Hepatocyte (in vitro differentiated cells): ENCODE measurements around the gene RPL27A. TPM values are rescaled to one million over a fixed set of nuclear protein-coding genes. Genes with fewer than 3 reads are reported as not detected.

Experiments used
- DNase-seq: peaks from one replicate; pipeline ENCODE4 v3.0.0-alpha.2; 2016; ENCODE audit warnings: low spot score
- H2AFZ ChIP-seq: fragments of 200-600 bp; sonication (generic); 2 replicates; pipeline ENCODE4 v1.6.0; 2016; ENCODE audit warnings: antibody characterized with exemption, mild to moderate bottlenecking
- H3K27ac ChIP-seq: fragments of 200-600 bp; sonication (generic); 2 replicates; pipeline ENCODE4 v1.5.1; 2016; ENCODE audit warnings: mild to moderate bottlenecking
- H3K27me3 ChIP-seq: fragments of 200-600 bp; sonication (generic); 2 replicates; pipeline ENCODE4 v1.6.1; 2016
- H3K36me3 ChIP-seq: fragments of 200-600 bp; sonication (generic); replicated peaks from 2 replicates; pipeline ENCODE4 v1.5.1; 2016; ENCODE audit warnings: low read depth; ENCODE audit not compliant: insufficient read depth
- H3K4me1 ChIP-seq: fragments of 200-600 bp; sonication (generic); 2 replicates; pipeline ENCODE4 v1.5.1; 2016; ENCODE audit warnings: mild to moderate bottlenecking, moderate library complexity; ENCODE audit not compliant: insufficient read depth
- H3K4me2 ChIP-seq: fragments of 200-600 bp; sonication (generic); 2 replicates; pipeline ENCODE4 v1.6.0; 2016
- H3K4me3 ChIP-seq: fragments of 200-600 bp; sonication (generic); 2 replicates; pipeline ENCODE4 v1.5.1; 2016; ENCODE audit warnings: mild to moderate bottlenecking
- H3K79me2 ChIP-seq: fragments of 200-600 bp; sonication (generic); 2 replicates; pipeline ENCODE4 v1.6.0; 2017; ENCODE audit warnings: mild to moderate bottlenecking
- H3K9me2 ChIP-seq: fragments of 200-600 bp; sonication (generic); replicated peaks from 2 replicates; pipeline ENCODE4 v1.6.0; 2017; ENCODE audit warnings: mild to moderate bottlenecking; ENCODE audit not compliant: insufficient read depth
- H3K9me3 ChIP-seq: fragments of 200-600 bp; sonication (generic); 2 replicates; pipeline ENCODE4 v1.5.1; 2016; ENCODE audit warnings: low read depth, mild to moderate bottlenecking
- H4K20me1 ChIP-seq: fragments of 200-600 bp; sonication (generic); 2 replicates; pipeline ENCODE4 v1.6.0; 2016; ENCODE audit warnings: mild to moderate bottlenecking; ENCODE audit not compliant: insufficient read depth, poor library complexity, severe bottlenecking
- CTCF ChIP-seq: fragments of 200-600 bp; sonication (generic); IDR thresholded peaks from 2 replicates; pipeline ENCODE4 v1.5.1; 2016; ENCODE audit warnings: antibody characterized with exemption, mild to moderate bottlenecking; ENCODE audit not compliant: poor library complexity
- EZH2 ChIP-seq: fragments of 200-600 bp; sonication (generic); IDR thresholded peaks from 2 replicates; pipeline ENCODE4 v1.6.1; 2016; ENCODE audit warnings: antibody characterized with exemption, mild to moderate bottlenecking, borderline replicate concordance
- EZH2phosphoT487 ChIP-seq: fragments of 200-600 bp; sonication (generic); IDR thresholded peaks from one replicate; pipeline ENCODE4 v1.6.1; 2018; ENCODE audit warnings: antibody characterized with exemption, mild to moderate bottlenecking, low read depth, moderate library complexity; ENCODE audit not compliant: unreplicated experiment, severe bottlenecking
- WGBS: methylation state at CpG from one replicate; pipeline ENCODE4 v1.1.6; 2016; ENCODE audit warnings: low lambda C conversion rate; ENCODE audit errors: missing lambda C conversion rate; 5-methylcytosine and 5-hydroxymethylcytosine counted together
- polyA plus RNA-seq: library from polyadenylated mRNA; unstranded; fragments of >200 nt; fragmentation: Nextera tagmentation; extraction: Ambion mirVana; gene quantifications from 2 replicates; pipeline ENCODE4 v1.2.1, GENCODE V29; 2016
- total RNA-seq: library from RNA; depleted of rRNA; stranded (reverse); fragments of >200 nt; gene quantifications from 2 replicates; pipeline ENCODE4 v1.2.3, GENCODE V29; 2014

The RPL27A gene
- total and polyA plus RNA-seq, 2 experiments from 2014 or later = 803 to 818 TPM

GRCh38 chr11:8689726-8690255, 7.2 kb downstream of the RPL27A start:
- Histone ChIP-seq H3K9me3 (no peaks in the 10 kb centered on the region), H3K4me3 (no peak overlapping the region), H3K4me1 (peaks cover 10% of the 10 kb centered on the region), H3K4me2 (peak overlapping the region; percentile 78), H3K79me2 (peaks cover 12% of the 10 kb centered on the region), H3K9me2 (no peaks in the 10 kb centered on the region), H3K27ac (peak overlapping the region; percentile 48), H3K27me3 (no peaks in the 10 kb centered on the region), H4K20me1 (no peaks in the 10 kb centered on the region), H3K36me3 (no peaks in the 10 kb centered on the region), H2AFZ (no peak overlapping the region)
- no peak for TF ChIP-seq CTCF
- no peak for TF ChIP-seq EZH2phosphoT487
- no peak for TF ChIP-seq EZH2
- no peak for DNase-seq
- WGBS = 94% methylated on average over 8 of the region's 8 CpGs

GRCh38 chr11:8690374-8691342, 8.1 kb downstream of the RPL27A start:
- Histone ChIP-seq H4K20me1 (no peaks in the 10 kb centered on the region), H3K4me1 (peaks cover 10% of the 10 kb centered on the region), H3K36me3 (no peaks in the 10 kb centered on the region), H3K9me3 (no peaks in the 10 kb centered on the region), H3K4me3 (no peak overlapping the region), H3K27ac (no peak overlapping the region), H2AFZ (no peak overlapping the region), H3K4me2 (no peak overlapping the region), H3K79me2 (peaks cover 6% of the 10 kb centered on the region), H3K9me2 (no peaks in the 10 kb centered on the region), H3K27me3 (no peaks in the 10 kb centered on the region)
- no peak for DNase-seq
- 94% methylated on average over 4 of the region's 4 CpGs for WGBS
- TF ChIP-seq EZH2 (no peak), CTCF (no peak), EZH2phosphoT487 (no peak)

GRCh38 chr11:8691601-8692000, 9.0 kb downstream of the RPL27A start:
- peaks cover 10% of the 10 kb centered on the region for H3K4me1 ChIP-seq
- DNase-seq = no peak
- no peaks in the 10 kb centered on the region for H3K27me3 ChIP-seq
- WGBS = 97% methylated on average over 6 of the region's 6 CpGs
- peaks cover 6% of the 10 kb centered on the region for H3K79me2 ChIP-seq
- H3K36me3 ChIP-seq = no peaks in the 10 kb centered on the region
- no peaks in the 10 kb centered on the region for H3K9me2 ChIP-seq
- H4K20me1 ChIP-seq = no peaks in the 10 kb centered on the region
- no peak overlapping the region for H2AFZ ChIP-seq
- H3K27ac ChIP-seq = no peak overlapping the region
- no peak for TF ChIP-seq CTCF
- TF ChIP-seq EZH2 = no peak
- no peak for TF ChIP-seq EZH2phosphoT487
- H3K9me3 ChIP-seq = no peaks in the 10 kb centered on the region
- H3K4me3 ChIP-seq = no peak overlapping the region
- H3K4me2 ChIP-seq = no peak overlapping the region
